ENCODE results near the gene C12orf75.

C12orf75 gene

DNA sequence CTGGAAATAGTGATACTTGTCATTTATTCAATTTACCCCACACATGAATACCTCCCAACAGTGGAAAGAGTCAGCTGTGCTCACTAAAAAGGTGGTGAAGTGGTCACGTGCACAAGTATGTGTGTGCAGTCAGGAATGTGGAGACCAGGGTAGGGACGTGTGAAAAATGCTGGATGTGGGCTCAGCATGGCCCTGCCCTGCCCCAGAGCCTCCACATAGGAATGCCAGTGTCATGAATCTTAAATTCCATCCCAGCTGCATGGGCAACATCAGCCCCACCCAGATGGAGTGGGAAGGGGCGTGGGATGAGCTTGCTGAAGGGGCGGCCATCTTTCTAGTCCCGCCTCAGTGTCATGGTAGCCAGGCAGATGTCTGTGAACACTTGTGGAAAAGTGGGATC lies 87.7 kb downstream of the C12orf75 start:
- no peak for DNase-seq (ENCODE audit: low read depth, low spot score)

DNA sequence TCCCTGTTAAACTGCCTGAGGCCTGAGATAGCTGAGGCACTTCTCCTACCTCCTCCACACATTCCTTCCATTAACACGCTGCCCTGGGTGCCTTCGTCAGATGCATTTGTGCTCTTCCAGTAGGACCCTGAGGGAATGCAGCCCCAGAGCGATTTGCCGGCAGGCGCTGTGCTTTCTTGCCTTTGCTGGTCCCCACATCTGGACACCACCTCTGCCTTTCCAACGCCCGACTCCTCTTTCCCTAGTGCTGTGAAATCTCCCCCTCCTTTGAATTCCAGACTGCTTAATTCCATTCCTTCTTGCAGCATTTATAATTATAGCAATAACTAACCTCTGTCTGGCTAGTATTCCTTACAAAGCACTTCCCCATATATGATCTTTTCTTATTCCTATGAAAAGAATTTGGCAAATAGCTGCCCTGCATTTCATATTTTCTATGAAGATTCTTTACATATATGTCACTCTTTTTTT lies 88.4 kb downstream of the C12orf75 start:
- DNase-seq (ENCODE audit: low read depth, low spot score) = no peak

DNA sequence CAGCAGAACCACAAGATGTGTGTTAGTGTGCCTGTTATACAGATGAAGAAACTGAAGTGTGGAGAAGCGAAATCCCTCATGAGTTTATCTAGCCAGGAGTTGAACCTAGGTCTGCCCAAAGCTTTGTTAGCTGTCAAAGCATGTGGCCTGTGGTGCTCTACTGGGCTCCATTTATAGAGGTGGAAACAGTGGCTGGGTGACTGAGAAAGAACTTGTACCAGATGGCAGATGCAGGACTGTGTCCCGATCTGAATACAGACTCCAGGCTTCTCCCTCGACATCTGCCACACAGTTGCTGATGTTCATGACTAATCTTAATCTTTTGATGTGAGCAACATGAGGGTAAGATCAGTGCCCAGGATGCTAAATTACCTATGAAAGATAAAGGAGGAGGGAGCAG lies 89.1 kb downstream of the C12orf75 start:
- DNase-seq (ENCODE audit: low read depth, low spot score) = no peak

DNA sequence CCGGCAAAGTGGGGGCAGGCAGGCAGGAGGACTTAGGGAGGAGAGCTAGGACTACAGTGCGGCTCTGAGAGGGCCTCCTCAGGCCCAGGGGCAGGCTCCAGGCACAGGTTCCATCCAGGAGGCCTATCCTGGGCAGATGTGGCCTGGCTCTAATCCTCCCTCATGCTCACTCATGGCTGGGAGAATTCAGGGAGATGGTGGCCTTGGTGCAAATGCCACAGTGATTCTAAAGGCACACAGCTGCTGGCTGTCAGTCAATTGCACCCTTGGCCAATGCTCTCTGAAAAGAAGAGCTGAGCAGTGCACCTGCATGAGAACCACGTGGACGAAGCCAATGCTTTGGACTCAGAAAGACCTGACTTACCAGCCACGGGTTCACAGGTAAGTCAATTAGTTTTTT lies 89.6 kb downstream of the C12orf75 start:
- no peak for DNase-seq (ENCODE audit: low read depth, low spot score)

DNA sequence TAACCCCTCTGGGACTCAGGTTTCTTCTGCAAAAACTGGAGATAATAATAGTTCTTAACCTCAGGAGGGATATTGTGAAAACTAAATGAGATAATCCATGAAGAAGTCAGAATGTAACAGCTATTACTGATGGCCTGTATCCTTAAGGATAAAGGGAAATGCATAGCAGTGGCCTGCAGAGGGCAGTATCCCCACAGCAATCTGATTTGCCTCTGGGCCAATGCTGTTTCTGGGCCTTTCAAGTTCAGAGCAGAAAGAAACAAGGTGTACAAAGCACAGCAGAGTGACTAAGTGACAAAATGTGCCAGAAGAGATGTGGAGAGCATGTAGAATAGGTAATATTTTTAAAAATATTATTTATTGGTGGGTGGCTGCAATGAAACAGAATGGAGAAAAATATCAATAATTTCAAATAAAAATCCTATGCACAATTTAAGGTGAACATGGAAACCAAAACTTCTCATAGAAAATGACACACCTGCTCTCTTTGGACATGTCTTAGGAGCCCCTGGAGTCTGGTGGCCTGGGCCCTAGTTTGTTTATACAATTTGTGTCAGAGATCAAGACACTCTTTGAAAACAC lies 90.3 kb downstream of the C12orf75 start:
- peak; percentile 20 for DNase-seq (ENCODE audit: low read depth, low spot score)
